GM19438 (cell line): Measurements from ENCODE around the gene CD200.

Experiments
- ATAC-seq: cut with Tn5 transposase; IDR thresholded peaks from one replicate; pipeline ENCODE4 v1.9.1; 2021; ENCODE audit warnings: low read depth; ENCODE audit not compliant: unreplicated experiment

CD200 gene

GRCh38 chr3:112405845-112406244 lies 72.9 kb downstream of the CD200 start:
- ATAC-seq: peak; percentile 52

GRCh38 chr3:112407214-112407887 lies 74.4 kb downstream of the CD200 start:
- no peak for ATAC-seq

GRCh38 chr3:112407888-112408702 lies 75.1 kb downstream of the CD200 start:
- ATAC-seq: no peak

- ATAC-seq: no peak
These were observed 76.1 kb downstream of the CD200 start for GRCh38 chr3:112409041-112409440.

- ATAC-seq: no peak
These were observed 78.5 kb downstream of the CD200 start for GRCh38 chr3:112411425-112411824.
